ENCODE data around the gene PLXDC2. TPM values are rescaled to one million over a fixed set of nuclear protein-coding genes. Genes with fewer than 3 reads are reported as not detected.

PLXDC2 gene
- total RNA-seq, 1 experiment from 2014 or later, result 38.7 TPM

DNA sequence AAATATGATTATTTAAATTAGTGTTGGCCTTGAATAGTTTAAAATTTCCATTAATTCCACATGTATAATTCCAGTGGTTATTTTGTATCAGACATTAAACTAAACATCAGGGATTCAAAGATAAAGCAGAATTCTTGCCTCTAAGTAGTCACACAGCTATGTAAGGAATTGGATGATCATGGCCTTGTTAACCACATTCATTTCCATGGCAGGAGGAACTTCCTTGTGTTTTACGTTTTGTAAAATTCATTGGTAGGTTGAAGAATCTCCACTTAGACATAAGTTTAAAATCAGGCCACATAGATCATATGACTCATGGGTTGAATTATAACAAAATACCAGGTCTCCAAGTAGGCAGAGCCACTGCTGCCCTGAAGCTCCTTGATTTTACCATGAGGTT lies 289.7 kb downstream of the PLXDC2 start:
- TF ChIP-seq, protein P1, sequence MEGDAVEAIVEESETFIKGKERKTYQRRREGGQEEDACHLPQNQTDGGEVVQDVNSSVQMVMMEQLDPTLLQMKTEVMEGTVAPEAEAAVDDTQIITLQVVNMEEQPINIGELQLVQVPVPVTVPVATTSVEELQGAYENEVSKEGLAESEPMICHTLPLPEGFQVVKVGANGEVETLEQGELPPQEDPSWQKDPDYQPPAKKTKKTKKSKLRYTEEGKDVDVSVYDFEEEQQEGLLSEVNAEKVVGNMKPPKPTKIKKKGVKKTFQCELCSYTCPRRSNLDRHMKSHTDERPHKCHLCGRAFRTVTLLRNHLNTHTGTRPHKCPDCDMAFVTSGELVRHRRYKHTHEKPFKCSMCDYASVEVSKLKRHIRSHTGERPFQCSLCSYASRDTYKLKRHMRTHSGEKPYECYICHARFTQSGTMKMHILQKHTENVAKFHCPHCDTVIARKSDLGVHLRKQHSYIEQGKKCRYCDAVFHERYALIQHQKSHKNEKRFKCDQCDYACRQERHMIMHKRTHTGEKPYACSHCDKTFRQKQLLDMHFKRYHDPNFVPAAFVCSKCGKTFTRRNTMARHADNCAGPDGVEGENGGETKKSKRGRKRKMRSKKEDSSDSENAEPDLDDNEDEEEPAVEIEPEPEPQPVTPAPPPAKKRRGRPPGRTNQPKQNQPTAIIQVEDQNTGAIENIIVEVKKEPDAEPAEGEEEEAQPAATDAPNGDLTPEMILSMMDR (conservative IDR thresholded peaks at IDR 0.05), result no peak
- Histone ChIP-seq H3K27me3 (ENCODE audit: insufficient read depth, low read length) (no peaks in the 10 kb centered on the region), H3K4ac (ENCODE audit: low read depth, low read length) (no peak overlapping the region), H3T11ph (ENCODE audit: low read length) (no peak overlapping the region), H2BK12ac (ENCODE audit: insufficient read length, low read depth, low read length) (no peak overlapping the region), H3K79me2 (ENCODE audit: insufficient read depth, low read length) (no peaks in the 10 kb centered on the region), H3K4me2 (ENCODE audit: insufficient read depth, insufficient read length, low read length) (no peak overlapping the region), H3K14ac (ENCODE audit: insufficient read depth, low read length) (no peak overlapping the region), H2BK5ac (ENCODE audit: insufficient read length, low read length) (no peak overlapping the region), H2BK15ac (ENCODE audit: low read depth, low read length) (no peak overlapping the region), H2BK120ac (ENCODE audit: low read depth, low read length, poor library complexity, severe bottlenecking) (no peak overlapping the region), H2AK5ac (ENCODE audit: insufficient read length, low read length) (no peak overlapping the region), H3K9me3 (ENCODE audit: control insufficient read depth, low read depth, low read length) (no peaks in the 10 kb centered on the region), H3K18ac (ENCODE audit: insufficient read length, low read depth, low read length) (no peak overlapping the region), H3K4me1 (ENCODE audit: insufficient read depth, low read length) (no peaks in the 10 kb centered on the region; the same call in 1 of the 2 replicates), H3K23me2 (ENCODE audit: insufficient read length, low read depth, low read length, poor library complexity, severe bottlenecking) (no peaks in the 10 kb centered on the region), H3K23ac (ENCODE audit: insufficient read length, low read depth, low read length) (no peak overlapping the region), H4K8ac (replicated peaks; ENCODE audit: insufficient read length, low read depth, low read length) (no peak overlapping the region), H3K56ac (ENCODE audit: insufficient read length, low read depth, low read length) (no peak overlapping the region), H3K9ac (ENCODE audit: extremely low read depth, insufficient read length, low read length) (no peak overlapping the region), H4K20me1 (ENCODE audit: control insufficient read depth, insufficient read depth, insufficient read length) (no peaks in the 10 kb centered on the region), H3K79me1 (ENCODE audit: insufficient read depth, low read depth, low read length, poor library complexity, severe bottlenecking) (no peaks in the 10 kb centered on the region), H2BK20ac (ENCODE audit: low read depth, low read length, poor library complexity, severe bottlenecking) (no peak overlapping the region), H3K27ac (ENCODE audit: insufficient read length, low read depth, low read length) (no peak overlapping the region), H4K5ac (ENCODE audit: insufficient read length, low read depth, low read length) (no peak overlapping the region), H2AFZ (ENCODE audit: low read length) (no peak overlapping the region), H4K91ac (ENCODE audit: insufficient read length, low read depth, low read length) (no peak overlapping the region)
- Mint-ChIP-seq H3K27ac (no peak overlapping the region; a peak in 1 of 7 replicates), H3K36me3 (ENCODE audit: insufficient read depth in 1 of 3, low read depth in 3 of 3) (no peaks in the 10 kb centered on the region; a peak in 2 of 7 replicates), H3K4me1 (peaks cover 4 to 6% of the 10 kb centered on the region in 2 experiments; a peak in 2 of 4 replicates), H3K9me3 (no peaks in the 10 kb centered on the region), H3K27me3 (ENCODE audit: low read depth) (no peaks in the 10 kb centered on the region), H3K4me3 (no peak overlapping the region)
- no peak for DNase-seq
- no CpG with 5 or more reads among the region's 1 CpG for WGBS (ENCODE audit: extremely low coverage, insufficient read length, low lambda C conversion rate)

Data from H9 (cell line).